Globus pallidus (tissue), 1 donor: Measurements from ENCODE around the gene RARRES2.

Experiments
- DNase-seq: peaks from one replicate; pipeline ENCODE4 v3.0.0-alpha.2; 2015; ENCODE audit warnings: low spot score

RARRES2 gene

DNA sequence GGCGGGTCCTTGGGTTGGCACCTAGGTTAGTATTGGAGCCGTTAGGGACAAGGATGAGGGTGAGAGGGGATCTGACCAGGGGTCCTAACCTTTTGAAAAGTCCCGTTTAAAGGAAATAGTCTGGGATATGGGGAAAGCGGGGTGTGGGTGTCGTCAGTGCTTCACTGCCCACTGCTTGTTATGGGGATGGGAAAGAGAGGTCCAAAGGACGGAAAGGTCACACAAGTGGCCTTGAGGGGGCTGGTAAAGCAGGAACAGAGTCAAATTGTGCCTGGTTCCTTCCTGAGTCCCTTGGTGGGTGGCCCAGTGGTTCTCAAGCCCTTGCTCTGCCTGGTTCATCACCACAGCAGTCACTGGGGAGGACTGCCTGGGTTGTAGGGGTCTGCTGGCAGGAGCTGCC, 35.1 kb upstream of the RARRES2 start:
- DNase-seq: no peak

DNA sequence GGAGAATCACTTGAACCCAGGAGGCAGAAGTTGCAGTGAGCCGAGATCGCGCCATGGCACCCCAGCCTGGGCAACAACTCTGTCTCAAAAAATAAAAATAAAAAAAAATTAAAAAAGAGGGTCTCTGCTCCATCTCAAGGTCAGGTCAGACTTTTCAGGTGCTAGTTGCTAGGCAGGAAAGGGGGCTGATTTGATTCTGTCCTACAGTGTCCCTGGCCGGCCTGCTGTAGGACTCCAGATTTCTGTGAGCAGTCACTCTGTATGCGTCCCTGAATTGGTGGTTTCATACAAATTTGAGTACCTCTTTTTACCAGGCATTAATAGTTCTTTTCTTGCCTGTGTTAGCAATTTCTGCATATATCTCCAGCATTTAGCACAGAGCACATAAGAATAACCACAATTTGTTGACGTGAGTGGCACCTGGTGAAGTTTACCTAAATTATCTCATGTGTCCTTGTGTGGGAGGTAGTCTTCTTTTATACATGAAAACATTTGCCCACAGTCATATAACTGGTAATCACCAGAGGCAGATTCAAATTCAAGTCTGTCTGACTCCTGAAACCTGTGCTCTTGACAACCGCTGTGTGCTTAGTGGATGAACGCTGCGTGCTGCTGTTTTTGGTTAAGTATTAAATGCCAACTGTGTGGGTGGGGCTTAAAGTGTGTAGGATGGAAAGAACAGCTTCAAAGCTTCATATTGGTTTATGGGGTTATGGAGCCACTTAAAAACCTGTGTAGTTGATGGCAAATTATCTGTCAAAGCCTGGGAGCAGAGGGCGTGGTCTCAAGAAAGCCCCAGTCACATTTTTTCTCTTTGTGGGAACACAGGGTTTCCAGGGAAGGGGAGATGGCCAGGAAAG, 34.5 kb upstream of the RARRES2 start:
- DNase-seq: no peak

DNA sequence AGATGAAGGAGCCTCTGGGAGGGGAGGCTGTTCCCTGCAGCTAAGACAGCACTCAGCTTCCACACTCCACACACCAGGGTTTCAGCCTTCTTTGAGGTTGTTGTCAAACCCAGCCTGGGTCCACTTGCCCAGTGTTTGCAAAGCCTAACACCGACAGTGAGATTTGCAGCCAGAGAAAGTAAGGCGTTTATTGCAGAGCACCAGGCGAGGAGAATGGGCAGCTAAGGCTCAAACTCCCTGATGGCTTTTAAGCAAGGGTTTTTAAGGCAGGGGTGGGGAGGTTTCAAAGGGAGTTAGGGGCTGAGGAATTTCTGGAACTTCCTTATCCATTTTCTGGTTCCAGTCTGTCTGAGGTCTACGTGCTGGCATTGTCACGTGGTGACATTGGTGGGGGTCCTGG, 33.0 kb upstream of the RARRES2 start:
- DNase-seq: no peak

DNA sequence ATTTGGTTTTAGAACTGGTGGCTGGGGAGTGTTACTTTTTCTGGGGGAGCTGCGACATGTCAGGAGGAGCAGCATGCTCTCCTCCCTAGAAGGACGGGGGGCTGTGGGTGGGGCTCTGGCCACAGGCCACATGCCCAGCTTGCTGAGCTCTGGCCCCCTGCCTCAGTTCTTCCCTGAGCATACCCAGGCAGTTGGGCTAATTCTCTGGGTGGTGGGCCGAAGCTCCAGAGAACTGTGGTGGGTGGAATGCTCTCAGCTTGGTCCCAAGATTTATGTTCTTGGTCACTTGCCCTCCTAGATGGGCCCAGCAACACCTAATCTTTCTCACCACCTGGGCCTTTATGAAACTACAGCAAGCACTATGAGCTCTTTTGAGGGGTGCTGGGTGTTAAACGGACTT, 32.6 kb upstream of the RARRES2 start:
- no peak for DNase-seq

DNA sequence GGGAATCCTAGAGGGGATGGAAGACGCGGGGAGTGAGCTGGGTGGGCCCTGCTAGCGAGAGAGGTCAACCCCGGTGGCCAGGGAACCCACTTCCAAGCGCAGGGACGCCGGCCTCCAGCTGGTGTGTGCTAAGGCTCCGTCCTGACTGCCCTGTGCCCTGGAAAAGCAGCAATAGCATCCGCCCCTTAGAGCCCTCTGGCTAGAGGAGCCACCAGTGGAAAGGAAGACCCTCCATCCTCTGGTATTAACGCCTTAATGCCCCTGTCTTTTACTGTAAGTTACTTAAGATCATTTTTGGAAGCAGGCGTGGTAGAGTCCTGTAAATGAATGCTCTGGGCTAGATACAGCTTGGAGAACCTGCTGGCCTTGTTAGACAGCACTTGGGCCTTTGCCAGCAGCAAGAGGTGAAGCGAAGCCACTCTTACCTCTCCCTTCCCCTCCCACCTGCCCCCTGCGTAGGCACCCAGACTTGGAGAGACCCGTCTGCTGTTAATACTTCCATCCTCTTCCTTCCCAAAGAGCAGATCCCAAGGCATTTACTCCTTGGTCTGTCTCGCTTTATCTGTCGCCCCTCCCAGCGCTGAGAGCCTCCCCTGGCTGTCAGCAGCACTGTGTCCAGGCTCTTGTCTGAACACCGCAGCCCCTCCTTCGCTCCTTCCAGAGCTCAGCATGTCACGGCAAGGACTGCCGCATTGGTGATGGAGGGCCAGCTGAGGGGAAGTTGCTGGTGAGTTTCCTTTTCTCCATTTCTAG, 31.8 kb upstream of the RARRES2 start:
- DNase-seq: no peak

DNA sequence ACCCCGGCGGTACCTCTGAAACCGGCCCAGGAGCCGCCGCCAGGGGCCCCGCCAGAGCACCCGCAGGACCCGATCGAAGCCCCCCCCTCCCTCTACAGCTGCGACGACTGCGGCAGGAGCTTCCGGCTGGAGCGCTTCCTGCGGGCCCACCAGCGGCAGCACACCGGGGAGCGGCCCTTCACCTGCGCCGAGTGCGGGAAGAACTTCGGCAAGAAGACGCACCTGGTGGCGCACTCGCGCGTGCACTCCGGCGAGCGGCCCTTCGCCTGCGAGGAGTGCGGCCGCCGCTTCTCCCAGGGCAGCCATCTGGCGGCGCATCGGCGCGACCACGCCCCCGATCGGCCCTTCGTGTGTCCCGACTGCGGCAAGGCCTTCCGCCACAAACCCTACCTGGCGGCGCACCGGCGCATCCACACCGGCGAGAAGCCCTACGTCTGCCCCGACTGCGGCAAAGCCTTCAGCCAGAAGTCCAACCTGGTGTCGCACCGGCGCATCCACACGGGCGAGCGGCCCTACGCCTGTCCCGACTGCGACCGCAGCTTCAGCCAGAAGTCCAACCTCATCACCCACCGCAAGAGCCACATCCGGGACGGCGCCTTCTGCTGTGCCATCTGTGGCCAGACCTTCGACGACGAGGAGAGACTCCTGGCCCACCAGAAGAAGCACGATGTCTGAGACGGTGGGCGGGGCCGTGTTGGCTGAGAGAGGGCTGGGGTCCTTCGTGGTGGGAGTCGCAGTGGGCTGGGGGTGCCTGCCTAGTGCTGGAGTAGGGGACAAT, 31.0 kb upstream of the RARRES2 start:
- no peak for DNase-seq

DNA sequence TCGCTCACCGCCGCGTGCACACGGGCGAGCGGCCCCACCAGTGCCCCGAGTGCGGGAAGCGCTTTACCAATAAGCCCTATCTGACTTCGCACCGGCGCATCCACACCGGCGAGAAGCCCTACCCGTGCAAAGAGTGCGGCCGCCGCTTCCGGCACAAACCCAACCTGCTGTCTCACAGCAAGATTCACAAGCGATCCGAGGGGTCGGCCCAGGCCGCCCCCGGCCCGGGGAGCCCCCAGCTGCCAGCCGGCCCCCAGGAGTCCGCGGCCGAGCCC, 30.5 kb upstream of the RARRES2 start:
- no peak for DNase-seq

DNA sequence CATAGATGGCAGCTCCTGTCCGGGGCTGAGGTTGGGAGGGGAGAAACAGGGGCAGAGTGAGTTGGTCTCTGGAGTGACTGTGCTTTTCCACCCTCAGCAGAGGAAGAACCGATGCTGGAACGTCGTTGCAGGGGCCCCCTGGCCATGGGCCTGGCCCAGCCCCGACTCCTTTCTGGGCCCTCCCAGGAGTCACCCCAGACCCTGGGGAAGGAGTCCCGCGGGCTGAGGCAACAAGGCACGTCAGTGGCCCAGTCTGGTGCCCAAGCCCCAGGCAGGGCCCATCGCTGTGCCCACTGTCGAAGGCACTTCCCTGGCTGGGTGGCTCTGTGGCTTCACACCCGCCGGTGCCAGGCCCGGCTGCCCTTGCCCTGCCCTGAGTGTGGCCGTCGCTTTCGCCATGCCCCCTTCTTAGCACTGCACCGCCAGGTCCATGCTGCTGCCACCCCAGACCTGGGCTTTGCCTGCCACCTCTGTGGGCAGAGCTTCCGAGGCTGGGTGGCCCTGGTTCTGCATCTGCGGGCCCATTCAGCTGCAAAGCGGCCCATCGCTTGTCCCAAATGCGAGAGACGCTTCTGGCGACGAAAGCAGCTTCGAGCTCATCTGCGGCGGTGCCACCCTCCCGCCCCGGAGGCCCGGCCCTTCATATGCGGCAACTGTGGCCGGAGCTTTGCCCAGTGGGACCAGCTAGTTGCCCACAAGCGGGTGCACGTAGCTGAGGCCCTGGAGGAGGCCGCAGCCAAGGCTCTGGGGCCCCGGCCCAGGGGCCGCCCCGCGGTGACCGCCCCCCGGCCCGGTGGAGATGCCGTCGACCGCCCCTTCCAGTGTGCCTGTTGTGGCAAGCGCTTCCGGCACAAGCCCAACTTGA, 29.9 kb upstream of the RARRES2 start:
- no peak for DNase-seq

DNA sequence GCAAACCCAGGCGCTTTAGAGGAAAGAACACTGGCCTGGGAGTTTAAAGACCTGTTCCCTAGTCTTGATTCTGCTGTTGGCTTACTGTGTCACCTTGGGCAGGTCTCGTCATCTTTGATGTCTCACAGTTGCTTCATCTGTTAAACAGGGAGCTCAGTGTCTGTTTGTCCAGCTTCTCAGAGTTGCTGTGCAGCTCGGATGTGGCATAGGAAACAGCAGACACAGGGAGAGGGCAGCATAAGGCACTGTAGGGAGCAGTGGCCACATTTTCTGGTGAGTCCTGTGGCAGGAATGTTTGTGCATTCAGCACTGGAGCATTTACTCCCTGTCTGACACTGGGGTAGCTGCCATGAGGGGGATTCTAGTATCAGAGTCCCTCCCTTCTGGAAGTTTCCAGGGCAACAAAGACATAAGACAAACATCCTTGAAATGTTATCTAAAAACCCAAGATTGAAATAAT, 29.2 kb upstream of the RARRES2 start:
- DNase-seq: no peak

DNA sequence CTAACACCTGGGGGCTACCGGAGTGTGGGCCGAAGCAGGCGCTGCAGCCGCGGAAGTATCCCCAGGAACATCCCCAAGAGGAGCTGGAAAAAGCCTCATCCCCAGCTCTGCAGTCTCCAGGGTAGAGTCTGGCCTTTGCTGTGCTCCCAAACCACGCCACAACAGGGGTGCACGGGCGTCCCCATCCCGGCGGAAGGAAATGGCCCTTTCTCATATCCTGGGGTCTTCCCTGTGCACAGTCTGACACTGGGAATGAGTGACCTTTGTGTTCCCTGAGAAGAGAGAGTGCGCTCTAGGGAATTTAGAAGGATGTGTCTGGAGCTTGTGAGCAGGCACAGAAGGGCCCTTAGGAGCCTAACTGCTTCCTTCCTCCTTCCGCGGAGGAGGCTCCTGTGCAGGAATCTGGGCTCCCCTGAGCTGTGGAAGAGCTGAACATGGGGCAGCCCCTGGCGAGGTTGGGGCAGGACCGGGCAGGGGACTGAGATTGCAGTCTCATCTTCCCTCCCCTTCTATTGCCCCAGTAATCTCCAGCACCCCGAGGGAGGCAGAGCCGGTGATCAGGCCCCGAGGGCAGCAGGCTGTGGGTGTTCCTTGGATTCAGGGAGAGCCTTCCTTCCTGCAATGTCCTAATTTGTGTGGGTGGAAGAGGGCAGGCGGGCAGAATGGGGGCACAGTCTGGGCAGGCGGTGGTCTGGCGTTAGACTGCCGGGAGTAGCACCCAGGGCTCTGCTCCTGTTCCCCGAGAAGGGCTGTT, 28.5 kb upstream of the RARRES2 start:
- no peak for DNase-seq

DNA sequence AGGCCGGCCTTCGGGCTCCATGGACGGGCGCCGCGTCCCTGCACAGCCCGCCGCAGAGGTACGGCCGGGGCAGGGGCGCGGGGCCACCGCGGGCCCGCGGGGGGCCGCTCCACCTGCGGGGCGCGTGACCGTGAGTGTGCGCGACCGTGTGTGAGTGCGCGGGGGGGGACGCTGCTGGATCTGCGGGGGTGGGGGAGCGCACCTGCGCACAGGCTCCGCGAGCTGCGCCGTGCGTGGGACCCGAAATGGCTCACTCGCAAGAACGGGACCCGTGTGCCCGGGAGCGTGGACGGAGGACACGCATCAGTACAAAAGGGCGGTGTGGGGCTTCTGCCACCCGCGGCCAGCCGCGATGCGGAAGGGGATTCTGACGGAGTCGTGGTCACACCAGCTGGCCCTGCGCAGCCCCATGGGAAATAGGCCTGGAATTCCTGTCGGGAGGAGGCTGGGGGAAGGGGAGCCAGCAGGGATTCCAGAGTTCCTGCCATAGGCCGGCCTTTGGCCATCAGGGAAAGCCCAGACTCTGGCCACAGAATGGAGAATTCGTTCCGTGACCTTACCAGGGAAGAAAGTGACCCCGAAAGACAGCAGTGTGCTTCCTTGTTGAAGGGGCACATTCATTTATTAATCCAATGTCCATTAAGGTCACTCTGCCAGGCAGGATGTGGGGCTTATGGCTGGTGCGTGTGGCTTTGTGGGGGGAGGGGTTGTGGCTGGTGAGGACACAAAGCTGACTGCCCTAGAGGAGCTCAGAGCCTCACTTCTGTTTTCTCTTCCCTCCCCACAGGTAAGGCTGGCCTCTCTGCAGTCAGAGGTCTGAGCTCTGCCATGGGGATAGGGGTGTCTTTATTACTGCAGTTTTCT, 27.7 kb upstream of the RARRES2 start:
- DNase-seq: peak; percentile 53

DNA sequence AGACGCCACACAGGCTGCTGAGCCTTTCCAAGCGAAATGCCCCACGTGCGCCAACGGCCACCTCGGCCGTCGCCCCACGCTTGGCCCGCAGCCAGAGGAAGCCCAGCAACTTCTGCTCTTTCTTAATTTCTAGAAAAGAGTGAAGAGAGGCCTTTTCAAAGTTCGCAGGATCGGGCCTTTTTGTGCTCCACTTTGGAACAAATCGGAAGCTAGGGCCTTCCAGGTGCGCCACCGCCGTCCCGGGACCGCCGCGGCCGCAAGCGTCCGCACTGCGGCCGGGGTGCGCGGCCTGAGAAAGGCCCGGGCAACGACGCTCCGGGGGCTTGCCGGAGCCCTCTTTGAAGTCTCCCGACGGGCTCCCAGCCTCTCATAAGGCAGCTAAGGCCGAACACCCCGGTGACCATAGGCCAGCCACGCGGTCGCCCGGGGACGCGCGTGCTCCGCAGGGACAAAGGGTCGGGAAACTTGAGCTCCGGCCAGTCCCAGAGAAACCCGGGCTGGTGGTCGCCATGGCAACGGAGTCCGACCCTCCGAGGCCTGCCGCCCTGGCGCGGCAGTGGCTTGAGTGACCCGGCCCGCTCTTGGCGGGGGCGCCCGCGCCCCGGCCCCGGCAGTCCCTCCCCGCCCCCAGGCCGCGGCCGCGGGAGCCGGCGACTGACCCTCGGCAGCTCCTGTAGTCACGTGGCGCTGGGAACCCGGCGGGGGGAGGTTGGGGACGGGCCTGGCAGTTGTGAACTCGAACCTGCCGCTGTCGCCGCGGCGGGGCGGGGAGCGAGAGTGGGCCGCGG, 26.9 kb upstream of the RARRES2 start, which contains the start of gene REPIN1:
Gene REPIN1, plus strand, starts transcription at position 727 of the 788 bp plus-strand sequence. CDS start 890 bp downstream, outside the sequence.
- DNase-seq: peak; percentile 88

DNA sequence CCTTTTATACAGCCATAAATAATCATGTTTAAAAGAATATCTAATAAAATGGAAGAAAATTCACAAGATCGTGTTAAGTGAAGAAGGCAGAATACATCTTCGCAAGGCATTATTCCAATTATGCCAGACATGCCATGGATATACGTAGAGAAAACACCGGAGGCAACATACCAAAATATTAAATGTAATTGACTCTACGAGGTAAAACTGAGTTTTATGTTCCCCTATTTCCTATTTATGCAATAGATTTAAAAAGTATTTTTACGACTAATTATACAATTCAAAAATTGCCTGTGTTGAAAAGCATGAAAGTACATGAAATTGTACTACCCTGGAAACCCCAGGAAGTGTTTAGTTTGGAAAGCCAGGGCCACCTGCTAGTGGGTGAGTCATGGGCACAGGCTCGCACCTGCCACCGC, 26.3 kb upstream of the RARRES2 start:
- DNase-seq: no peak

DNA sequence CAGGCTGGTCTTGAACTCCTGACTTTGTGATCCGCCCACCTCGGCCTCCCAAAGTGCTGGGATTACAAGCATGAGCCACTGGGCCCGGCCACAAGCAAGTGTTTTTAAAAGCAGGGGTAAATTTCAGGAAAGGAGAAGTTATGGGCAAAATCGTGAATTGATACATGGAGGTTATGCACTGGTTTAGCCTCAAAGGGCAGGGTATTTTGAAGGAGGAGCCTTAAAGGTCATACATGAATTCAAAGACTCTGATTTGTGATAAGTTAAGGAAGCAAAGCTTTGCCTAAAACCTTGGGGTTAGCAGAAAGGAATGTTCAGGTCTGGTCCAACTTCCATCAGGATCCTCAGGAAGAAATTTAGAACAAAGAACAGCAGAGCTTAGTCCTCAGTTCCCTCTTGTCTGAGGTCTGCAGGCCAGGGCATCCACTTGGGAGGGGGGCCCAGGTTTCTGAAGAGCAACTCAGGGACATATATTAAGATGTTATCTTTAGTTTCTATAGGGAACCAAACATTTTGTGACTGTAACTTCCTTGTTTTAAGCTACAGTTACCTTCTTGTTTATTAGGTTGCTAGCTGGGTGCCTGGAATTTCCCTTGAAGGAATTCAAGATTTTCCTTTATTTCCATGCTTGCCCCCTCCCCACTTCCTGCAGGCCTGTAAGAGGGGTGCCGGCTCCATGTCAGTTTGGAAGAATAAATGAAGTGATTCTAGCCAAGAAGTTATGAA, 24.4 kb upstream of the RARRES2 start:
- no peak for DNase-seq

DNA sequence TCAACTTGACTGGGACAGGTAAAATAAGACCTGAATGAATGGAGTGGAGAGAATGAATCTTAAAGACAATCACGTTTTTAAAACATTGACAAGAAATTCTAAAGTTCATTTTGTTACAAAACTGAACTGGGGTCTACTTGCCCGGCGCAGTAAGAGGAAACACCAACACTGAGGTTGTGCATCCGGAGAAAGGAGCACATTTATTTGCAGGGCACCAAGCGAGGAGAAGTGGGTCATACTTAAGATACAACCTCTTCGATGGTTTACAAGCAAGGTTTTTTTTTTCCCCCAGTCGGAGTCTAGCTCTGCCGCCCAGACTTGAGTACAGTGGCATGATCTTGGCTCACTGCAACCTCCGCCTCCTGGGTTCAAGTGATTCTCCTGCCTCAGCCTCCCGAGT, 23.8 kb upstream of the RARRES2 start:
- no peak for DNase-seq

DNA sequence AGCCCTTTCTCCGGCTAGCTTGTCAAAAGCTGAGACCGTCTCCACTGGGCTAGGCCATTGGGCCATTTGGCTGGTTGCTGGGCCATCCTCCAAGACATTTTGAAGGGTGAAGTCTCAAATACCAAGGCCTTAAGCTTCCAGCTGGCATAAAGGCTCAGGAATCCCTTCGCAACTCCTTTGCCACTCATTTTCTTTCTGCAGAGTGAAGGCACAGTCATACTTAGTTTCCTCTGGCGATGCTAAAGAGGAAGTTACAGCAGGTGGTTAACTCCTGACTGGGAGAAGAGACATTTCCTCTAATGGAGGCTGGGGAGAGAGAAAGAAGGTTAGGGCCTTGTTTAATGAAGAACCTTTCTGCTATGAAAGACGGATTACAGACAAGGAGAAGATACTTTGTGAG, 22.4 kb upstream of the RARRES2 start:
- no peak for DNase-seq

DNA sequence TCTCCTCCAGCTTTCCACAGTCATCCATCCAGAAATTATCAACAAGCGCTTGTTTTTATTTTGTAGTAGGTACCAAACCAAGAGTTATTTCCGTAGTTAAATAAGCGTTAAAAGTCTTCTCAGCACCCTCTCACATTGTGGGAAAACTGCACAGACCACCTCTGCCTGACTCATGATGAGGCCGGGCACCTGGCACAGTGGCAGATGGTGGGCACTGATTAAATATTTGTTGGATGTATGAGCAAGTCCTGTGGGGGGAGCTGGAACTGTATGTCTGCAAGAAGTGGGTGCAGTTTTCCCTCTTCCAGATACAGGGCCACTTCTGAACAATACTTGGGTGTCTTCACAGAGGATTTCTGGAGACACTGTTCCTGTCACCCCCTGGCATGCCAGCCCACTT, 21.9 kb upstream of the RARRES2 start:
- no peak for DNase-seq
